Large intestine (tissue), 3 donors: ENCODE data around the gene ZNF823. TPM values are rescaled to one million over a fixed set of nuclear protein-coding genes. Genes with fewer than 3 reads are reported as not detected.
A peak's percentile ranks its signal among the peaks of the same experiment; 100 is the strongest.

Source experiments
- DNase-seq, 2 donors: peaks; one replicate each; pipeline versions ENCODE4 v3.0.0 to v3.0.0-alpha.2; 2013
- H3K27ac ChIP-seq: one replicate; pipeline ENCODE4 v1.5.1; 2013; ENCODE audit warnings: low read length
- H3K27me3 ChIP-seq: 2 replicates; pipeline ENCODE4 v1.6.1; 2013; ENCODE audit warnings: low read length; ENCODE audit not compliant: control insufficient read depth, insufficient read depth
- H3K36me3 ChIP-seq: 2 replicates; pipeline ENCODE4 v1.6.1; 2013; ENCODE audit warnings: low read length; ENCODE audit not compliant: control insufficient read depth, insufficient read depth
- H3K4me1 ChIP-seq: one replicate; pipeline ENCODE4 v1.6.1; 2013; ENCODE audit warnings: low read length; ENCODE audit not compliant: control insufficient read depth, insufficient read depth
- H3K4me3 ChIP-seq: one replicate; pipeline ENCODE4 v1.5.1; 2013; ENCODE audit warnings: low read length
- H3K9me3 ChIP-seq: one replicate; pipeline ENCODE4 v1.6.1; 2013; ENCODE audit warnings: mild to moderate bottlenecking, low read depth, low read length, moderate library complexity; ENCODE audit not compliant: control insufficient read depth
- WGBS: methylation state at CpG from one replicate; pipeline ENCODE4 v1.1.5; 2013; ENCODE audit warnings: low lambda C conversion rate; ENCODE audit not compliant: insufficient coverage; 5-methylcytosine and 5-hydroxymethylcytosine counted together
- polyA plus RNA-seq: library from polyadenylated mRNA; unstranded; fragments of 120-200 nt; gene quantifications from one replicate; pipeline ENCODE4 v1.2.1, GENCODE V29; 2013

Gene ZNF823
- polyA plus RNA-seq, 1 donor: 7.7 TPM

DNA sequence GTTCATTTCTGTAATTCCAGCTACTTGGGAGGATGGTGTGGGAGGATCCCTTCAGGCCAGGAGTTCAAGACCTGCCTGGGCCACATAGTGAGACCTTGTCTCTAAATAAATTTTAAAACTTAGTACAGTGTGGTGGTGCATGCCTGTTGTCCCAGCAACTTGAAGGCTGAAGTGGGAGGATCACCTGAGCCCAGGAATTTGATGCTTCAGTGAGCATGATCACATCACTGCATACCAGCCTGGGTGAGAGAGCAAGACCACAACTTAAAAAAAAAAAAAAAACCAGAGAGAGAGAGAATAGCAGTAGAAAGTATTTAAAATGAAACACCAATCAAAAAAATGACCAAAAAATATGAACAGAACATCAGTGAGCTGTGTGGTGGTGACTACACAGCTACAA is 7.1 kb upstream of the ZNF823 start:
- Histone ChIP-seq H3K36me3 (no peaks in the 10 kb centered on the region), H3K9me3 (peaks cover 8% of the 10 kb centered on the region), H3K27ac (no peak overlapping the region), H3K4me3 (no peak overlapping the region), H3K4me1 (no peaks in the 10 kb centered on the region), H3K27me3 (no peaks in the 10 kb centered on the region)
- no peak for DNase-seq

DNA sequence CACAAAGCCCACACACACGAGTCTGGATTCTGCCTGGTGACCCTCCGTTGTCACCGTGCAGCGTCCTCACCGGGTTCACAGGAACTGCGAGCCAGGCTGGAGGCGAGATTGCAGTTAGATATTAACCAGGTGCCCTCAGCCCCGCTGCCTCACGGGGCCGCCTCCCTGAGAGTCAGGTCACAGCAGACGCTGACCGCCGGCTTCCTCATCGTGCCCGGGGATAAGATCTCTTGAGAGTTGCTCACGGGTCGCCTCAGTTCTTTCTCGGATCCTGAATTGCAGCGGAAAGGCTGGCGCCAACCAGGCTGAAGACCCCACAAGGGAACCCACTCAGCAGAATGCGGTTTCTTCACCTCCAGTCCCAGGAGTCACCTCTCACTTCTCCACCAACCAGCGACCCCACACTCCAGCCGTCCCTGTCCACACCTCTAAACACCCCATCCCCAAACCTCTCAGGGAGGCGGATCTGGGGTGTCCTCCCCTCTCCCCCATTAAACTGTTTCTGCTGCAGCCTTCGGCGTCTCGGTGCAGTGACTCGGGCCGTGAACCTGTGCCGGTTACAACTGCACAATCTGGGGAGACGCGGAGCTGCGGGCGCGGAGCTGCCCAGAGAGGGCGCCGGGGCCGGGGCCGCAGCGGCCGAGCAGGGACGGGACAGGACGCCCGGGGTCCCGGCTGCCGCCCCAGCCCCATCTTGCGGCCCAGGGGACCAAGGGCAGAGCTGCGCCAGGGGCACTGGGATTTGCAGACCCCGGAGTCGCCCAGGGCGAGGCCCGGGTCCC is 591 bp downstream of the ZNF823 start:
- Histone ChIP-seq H3K27me3 (no peaks in the 10 kb centered on the region), H3K36me3 (peaks cover 2% of the 10 kb centered on the region), H3K9me3 (no peaks in the 10 kb centered on the region), H3K27ac (peak overlapping the region; percentile 95), H3K4me3 (peak overlapping the region; percentile 85), H3K4me1 (peaks cover 7% of the 10 kb centered on the region)
- no CpG with 5 or more reads among the region's 52 CpGs for WGBS
- peak; percentile 76 to 81 for DNase-seq

DNA sequence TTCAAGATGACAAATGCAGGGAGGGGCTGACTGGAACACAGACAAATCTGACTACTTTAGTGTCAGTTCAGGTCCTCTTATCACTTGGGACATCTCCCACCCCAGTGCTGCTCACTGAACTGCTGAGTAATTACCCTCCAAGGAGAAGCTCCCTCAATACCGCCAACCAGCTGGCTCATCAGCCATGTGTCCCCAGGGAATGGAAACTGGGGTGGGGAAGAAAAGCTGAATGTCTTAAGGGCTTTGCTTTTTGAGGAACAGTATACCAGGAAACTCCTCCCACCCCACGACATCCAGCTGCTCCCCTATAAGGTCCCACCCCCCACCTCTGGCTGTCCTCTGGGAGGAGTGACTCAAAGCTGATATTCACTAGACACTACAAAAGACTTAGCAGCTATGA is 2.0 kb downstream of the ZNF823 start:
- DNase-seq: peak; percentile 15 to 30
- H3K27me3 ChIP-seq: no peaks in the 10 kb centered on the region
- peaks cover 2% of the 10 kb centered on the region for H3K36me3 ChIP-seq
- H3K4me3 ChIP-seq: no peak overlapping the region
- no CpG with 5 or more reads among the region's 2 CpGs for WGBS
- H3K27ac ChIP-seq: no peak overlapping the region
- peaks cover 3% of the 10 kb centered on the region for H3K9me3 ChIP-seq
- H3K4me1 ChIP-seq: peaks cover 7% of the 10 kb centered on the region

DNA sequence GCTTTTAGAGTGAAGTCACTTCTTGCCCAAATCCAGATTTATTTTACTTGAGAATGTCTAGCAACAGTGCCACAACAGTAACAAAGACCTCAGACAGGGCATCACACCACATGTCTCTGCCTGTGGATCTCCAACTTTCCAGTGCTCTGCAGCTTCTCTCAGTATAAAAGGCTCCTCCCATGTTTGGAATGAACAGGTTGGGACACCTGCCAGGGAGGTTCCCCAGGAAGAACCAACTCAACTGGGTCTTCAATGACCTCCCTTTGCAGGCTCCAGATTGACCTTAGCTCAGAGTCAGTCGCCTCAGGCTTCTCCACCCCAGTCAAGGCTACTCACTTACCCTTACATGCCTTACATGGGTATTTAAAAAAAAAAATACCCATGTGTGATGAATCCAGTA is 3.4 kb downstream of the ZNF823 start:
- Histone ChIP-seq H3K27ac (no peak overlapping the region), H3K36me3 (peaks cover 2% of the 10 kb centered on the region), H3K4me3 (no peak overlapping the region), H3K4me1 (peaks cover 7% of the 10 kb centered on the region), H3K9me3 (peaks cover 3% of the 10 kb centered on the region), H3K27me3 (no peaks in the 10 kb centered on the region)
- DNase-seq: no peak
- WGBS: no CpG with 5 or more reads among the region's 1 CpG

DNA sequence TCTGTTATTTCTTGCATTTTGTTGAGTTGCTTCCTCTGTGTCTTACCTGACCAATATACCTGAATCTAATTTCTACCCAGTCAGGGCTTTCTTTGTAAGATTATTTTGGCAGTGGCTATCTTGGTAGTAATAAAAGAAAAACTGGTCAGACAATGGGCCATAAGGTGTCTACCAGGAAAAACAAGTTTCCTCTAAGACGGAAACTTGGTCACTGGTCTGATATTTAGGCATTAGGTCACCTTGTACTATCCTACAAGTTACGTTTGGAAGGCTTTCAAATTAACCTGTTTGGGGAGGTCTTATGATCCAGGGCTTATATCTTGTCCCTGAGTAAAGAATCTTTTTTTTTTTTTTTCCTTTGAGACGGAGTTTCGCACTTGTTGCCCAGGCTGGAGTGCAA is 9.2 kb downstream of the ZNF823 start:
- Histone ChIP-seq H3K36me3 (peaks cover 21% of the 10 kb centered on the region), H3K9me3 (peaks cover 30% of the 10 kb centered on the region), H3K27me3 (no peaks in the 10 kb centered on the region), H3K4me1 (no peaks in the 10 kb centered on the region), H3K4me3 (no peak overlapping the region), H3K27ac (no peak overlapping the region)
- no peak for DNase-seq
- WGBS: no CpG with 5 or more reads among the region's 4 CpGs

DNA sequence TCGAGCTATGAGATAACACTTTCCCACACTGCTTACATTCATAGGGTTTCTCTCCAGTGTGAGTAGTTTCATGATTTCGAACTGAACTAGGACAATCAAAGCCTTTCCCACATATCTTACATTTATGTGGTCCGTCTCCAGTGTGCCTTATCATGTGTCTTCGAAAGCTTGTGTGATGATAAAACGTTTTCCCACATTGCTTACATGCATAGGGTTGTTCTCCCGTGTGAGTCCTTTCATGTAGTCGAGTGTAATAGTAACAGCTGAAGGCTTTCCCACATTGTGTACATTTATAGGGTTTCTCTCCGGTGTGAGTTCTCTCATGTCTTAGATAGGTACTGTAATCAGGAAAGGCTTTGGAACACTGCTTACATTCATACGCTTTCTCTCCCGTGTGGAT is 16.3 kb downstream of the ZNF823 start:
- H3K36me3 ChIP-seq: peaks cover 53% of the 10 kb centered on the region
- no peaks in the 10 kb centered on the region for H3K27me3 ChIP-seq
- no peak overlapping the region for H3K27ac ChIP-seq
- no peak for DNase-seq
- 100% methylated on average over 3 of the region's 10 CpGs for WGBS
- H3K4me3 ChIP-seq: no peak overlapping the region
- H3K9me3 ChIP-seq: peaks cover 30% of the 10 kb centered on the region
- no peaks in the 10 kb centered on the region for H3K4me1 ChIP-seq

DNA sequence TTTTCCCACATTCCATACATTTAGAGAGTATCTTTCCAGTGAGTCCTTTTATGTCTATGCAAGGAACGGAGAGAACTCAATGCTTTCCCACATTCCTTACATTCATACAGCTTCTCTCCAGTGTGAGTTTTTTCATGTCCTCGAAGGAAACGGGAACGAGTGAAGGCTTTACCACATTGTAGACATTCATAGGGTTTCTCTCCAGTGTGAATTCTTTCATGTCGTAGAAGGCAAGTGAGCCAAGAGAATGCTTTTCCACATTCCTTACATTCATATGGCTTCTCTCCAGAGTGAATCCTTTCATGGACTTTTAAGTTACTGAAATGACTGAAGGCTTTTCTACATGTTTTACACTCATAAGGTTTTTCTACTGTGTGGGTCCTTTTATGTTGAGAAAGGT is 17.1 kb downstream of the ZNF823 start:
- WGBS: 80% methylated on average over 1 of the region's 5 CpGs
- peaks cover 52% of the 10 kb centered on the region for H3K36me3 ChIP-seq

DNA sequence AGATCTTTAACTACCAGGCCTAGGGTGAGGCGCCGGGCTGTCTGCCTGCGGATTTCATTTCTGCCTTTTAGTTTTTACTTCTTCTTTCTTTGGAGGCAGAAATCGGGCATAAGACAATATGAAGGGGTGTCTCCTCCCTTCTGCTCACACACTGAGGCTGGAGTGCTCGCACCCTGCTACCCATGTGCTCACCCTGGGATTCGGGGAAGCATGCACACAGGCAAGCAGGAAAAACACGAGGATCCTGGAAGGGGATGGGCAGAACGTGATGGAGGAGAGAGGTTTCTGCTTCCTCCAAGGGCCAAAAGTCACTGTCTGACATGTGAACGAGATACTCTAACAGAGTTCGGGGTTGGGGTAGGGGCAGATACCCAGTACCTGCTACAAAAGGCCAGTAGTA is 28.4 kb downstream of the ZNF823 start:
- WGBS: no CpG with 5 or more reads among the region's 10 CpGs

More for the DNA sequence above, 17.1 kb downstream of the ZNF823 start:
- no peaks in the 10 kb centered on the region for H3K4me1 ChIP-seq
- no peak for DNase-seq
- no peaks in the 10 kb centered on the region for H3K27me3 ChIP-seq
- H3K4me3 ChIP-seq: no peak overlapping the region
- H3K9me3 ChIP-seq: peaks cover 25% of the 10 kb centered on the region
- H3K27ac ChIP-seq: no peak overlapping the region

DNA sequence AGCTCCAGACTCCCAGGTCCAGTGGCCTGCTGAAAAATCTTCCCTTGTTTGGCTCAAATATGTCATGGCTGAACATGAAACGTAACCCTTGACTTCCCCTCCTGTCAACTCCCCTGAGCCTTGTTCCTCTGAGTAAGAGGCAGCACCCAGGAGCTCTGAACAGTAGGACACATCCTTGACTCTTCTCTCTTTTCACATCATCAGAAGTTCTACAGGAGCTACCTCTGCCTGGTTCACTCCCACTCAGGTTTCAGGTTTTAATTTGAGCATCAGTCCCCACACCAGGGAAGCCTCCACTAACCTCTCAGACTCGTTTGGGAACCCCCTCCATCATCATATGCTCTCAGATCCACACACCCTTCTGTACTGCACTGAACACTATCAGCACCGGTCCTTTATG is 30.3 kb downstream of the ZNF823 start:
- Histone ChIP-seq H3K27me3 (no peaks in the 10 kb centered on the region), H3K9me3 (no peaks in the 10 kb centered on the region), H3K27ac (no peak overlapping the region), H3K4me1 (peaks cover 4% of the 10 kb centered on the region), H3K36me3 (no peaks in the 10 kb centered on the region), H3K4me3 (no peak overlapping the region)
- WGBS: 83% methylated on average over 1 of the region's 3 CpGs
- no peak for DNase-seq

More for the DNA sequence above, 28.4 kb downstream of the ZNF823 start:
- H3K4me1 ChIP-seq: peaks cover under 1% of the 10 kb centered on the region
- no peak overlapping the region for H3K4me3 ChIP-seq
- no peak overlapping the region for H3K27ac ChIP-seq
- no peaks in the 10 kb centered on the region for H3K27me3 ChIP-seq
- no peak for DNase-seq
- H3K36me3 ChIP-seq: no peaks in the 10 kb centered on the region
- H3K9me3 ChIP-seq: no peaks in the 10 kb centered on the region

DNA sequence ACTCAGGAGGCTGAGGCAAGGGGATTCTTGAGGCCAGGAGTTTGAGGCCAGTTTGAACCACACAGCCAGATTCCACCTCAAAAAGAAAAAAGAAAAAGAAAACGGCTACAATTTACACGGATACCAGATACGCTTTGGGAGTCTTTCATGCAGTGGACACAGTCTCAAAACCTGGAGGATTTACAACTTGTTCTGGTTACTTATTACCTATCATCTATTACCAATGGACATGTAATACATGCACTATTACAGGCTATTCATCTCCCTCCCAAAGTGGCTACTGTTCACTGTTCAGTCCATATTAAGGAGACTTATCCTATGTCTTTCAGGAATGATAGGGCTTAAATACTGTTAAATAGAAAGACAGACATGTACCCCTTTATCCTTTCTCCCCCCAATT is 33.3 kb downstream of the ZNF823 start:
- Histone ChIP-seq H3K27me3 (no peaks in the 10 kb centered on the region), H3K4me3 (no peak overlapping the region), H3K36me3 (no peaks in the 10 kb centered on the region), H3K9me3 (no peaks in the 10 kb centered on the region), H3K4me1 (peaks cover 4% of the 10 kb centered on the region), H3K27ac (no peak overlapping the region)
- WGBS: no CpG with 5 or more reads among the region's 3 CpGs
- peak in 1 of 2 donors; percentile 39 for DNase-seq

DNA sequence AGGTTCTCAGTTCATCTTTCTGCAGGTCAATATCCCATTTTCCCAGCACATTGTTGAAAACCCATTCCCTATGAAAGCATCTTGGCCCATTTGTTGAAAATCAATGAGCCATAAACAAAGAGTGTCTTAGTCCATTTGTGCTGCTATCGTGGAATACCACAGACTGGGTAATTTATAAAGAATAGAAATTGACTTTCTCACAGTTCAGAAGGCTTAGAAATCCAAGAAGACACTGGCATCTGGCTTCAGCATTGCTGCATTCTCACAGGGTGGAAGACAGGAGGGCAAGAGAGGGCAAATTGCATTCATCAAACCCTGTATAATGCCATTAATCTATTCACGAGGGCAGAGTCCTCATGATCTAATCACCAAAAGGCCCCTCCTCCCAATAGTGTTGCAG is 34.1 kb downstream of the ZNF823 start:
- DNase-seq: no peak
- Histone ChIP-seq H3K27me3 (no peaks in the 10 kb centered on the region), H3K36me3 (no peaks in the 10 kb centered on the region), H3K9me3 (no peaks in the 10 kb centered on the region), H3K4me1 (peaks cover 4% of the 10 kb centered on the region), H3K27ac (no peak overlapping the region), H3K4me3 (no peak overlapping the region)
- WGBS: no CpG with 5 or more reads among the region's 2 CpGs
